ENCODE data around the gene BCL2. TPM values are rescaled to one million over a fixed set of nuclear protein-coding genes. Genes with fewer than 3 reads are reported as not detected.

The BCL2 gene
- total RNA-seq, 1 experiment from 2014 or later: 2.6 TPM

DNA sequence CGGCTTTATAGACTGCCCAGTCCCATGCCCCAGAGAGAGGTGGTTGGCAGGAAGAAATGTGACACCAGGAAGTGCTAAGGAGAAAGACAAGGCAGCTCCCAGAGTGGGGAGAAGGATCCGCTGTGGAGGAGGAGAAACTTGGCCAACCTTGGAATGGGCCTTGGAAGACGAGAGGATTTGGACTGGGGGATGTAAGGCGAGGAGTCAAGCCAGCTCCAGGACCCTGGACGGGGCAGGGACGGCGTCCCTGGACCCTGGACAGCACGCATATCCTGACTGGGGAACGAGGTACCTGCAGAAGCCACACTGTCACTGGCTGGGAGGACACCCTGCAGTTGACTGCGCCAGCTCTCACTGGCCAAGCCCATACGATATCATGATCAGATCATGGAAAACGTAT, 153.4 kb downstream of the BCL2 start (continued):
- no peak for TF ChIP-seq SOX15 (CRISPR knock-in tag; IDR thresholded peaks at IDR 0.05)
- TF ChIP-seq ZNF317 (CRISPR knock-in tag; IDR thresholded peaks at IDR 0.05; ENCODE audit: borderline replicate concordance, low read depth): no peak
- TF ChIP-seq JAZF1 (CRISPR knock-in tag; IDR thresholded peaks at IDR 0.05): no peak

- no peaks in the 10 kb centered on the region for H3K36me3 Mint-ChIP-seq
- CTCF ChIA-PET: no interaction called here
- TF ChIP-seq CDX4 (CRISPR knock-in tag; IDR thresholded peaks at IDR 0.05; ENCODE audit: borderline replicate concordance) (no peak), RELA (CRISPR knock-in tag; IDR thresholded peaks at IDR 0.05; ENCODE audit: borderline replicate concordance) (no peak), ZNF416 (CRISPR knock-in tag; IDR thresholded peaks at IDR 0.05) (no peak), MYBL2 (CRISPR knock-in tag; IDR thresholded peaks at IDR 0.05) (no peak), ZNF671 (CRISPR knock-in tag; IDR thresholded peaks at IDR 0.05) (no peak), ZNF138 (CRISPR knock-in tag; conservative IDR thresholded peaks at IDR 0.05) (no peak), JAZF1 (CRISPR knock-in tag; IDR thresholded peaks at IDR 0.05) (no peak)
- TF ChIP-seq, protein P1, sequence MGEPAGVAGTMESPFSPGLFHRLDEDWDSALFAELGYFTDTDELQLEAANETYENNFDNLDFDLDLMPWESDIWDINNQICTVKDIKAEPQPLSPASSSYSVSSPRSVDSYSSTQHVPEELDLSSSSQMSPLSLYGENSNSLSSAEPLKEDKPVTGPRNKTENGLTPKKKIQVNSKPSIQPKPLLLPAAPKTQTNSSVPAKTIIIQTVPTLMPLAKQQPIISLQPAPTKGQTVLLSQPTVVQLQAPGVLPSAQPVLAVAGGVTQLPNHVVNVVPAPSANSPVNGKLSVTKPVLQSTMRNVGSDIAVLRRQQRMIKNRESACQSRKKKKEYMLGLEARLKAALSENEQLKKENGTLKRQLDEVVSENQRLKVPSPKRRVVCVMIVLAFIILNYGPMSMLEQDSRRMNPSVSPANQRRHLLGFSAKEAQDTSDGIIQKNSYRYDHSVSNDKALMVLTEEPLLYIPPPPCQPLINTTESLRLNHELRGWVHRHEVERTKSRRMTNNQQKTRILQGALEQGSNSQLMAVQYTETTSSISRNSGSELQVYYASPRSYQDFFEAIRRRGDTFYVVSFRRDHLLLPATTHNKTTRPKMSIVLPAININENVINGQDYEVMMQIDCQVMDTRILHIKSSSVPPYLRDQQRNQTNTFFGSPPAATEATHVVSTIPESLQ (CRISPR knock-in tag; IDR thresholded peaks at IDR 0.05): no peak
- TF ChIP-seq, protein P2, sequence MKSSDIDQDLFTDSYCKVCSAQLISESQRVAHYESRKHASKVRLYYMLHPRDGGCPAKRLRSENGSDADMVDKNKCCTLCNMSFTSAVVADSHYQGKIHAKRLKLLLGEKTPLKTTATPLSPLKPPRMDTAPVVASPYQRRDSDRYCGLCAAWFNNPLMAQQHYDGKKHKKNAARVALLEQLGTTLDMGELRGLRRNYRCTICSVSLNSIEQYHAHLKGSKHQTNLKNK (CRISPR knock-in tag; IDR thresholded peaks at IDR 0.05): no peak
Observed at GRCh38 chr18:63164396-63164795, 155.2 kb downstream of the BCL2 start.

DNA sequence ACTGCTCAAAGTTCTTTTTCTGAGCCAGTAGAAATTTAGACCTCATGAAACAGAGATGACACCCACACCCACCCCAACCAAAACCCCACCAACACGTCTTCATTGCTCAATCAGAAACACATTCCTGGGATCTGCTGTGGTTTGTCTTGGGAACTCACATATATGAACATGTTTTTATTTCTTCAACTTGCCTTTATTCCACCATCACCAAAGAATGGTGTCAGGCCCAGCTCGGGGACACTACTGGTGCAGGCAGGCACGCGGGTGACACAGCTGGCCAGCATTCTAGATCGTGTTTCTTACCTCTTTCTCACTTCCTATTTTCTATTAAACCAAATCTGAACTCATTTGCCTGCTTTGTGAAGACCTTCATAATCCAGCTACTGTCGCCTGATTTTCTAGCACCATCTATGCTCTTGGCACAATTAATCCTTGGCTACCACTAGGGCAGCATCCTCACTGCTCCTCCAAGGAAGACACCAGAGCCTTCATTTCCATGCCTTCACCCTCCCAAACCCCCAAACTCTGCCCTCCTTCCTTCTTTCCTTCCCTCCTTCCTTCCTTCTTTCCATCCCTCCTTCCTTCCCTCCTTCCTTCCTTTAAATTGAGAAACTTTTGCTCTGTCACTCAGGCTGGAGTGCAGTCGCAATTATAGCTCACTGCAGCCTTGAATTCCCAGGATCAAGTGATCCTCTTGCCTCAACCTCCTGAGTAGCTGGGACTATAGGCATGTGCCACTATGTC, 157.1 kb downstream of the BCL2 start:
- no peak for TF ChIP-seq ZNF219 (CRISPR knock-in tag; IDR thresholded peaks at IDR 0.05; ENCODE audit: borderline replicate concordance)
- TF ChIP-seq FOXP4 (CRISPR knock-in tag; IDR thresholded peaks at IDR 0.05): no peak
- TF ChIP-seq GTF2I (CRISPR knock-in tag; conservative IDR thresholded peaks at IDR 0.05): no peak
- TF ChIP-seq NR2C2 (CRISPR knock-in tag; IDR thresholded peaks at IDR 0.05): no peak
- TF ChIP-seq EMX1 (CRISPR knock-in tag; IDR thresholded peaks at IDR 0.05): no peak
- no peak for TF ChIP-seq NFATC4 (CRISPR knock-in tag; IDR thresholded peaks at IDR 0.05)
- TF ChIP-seq SOX15 (CRISPR knock-in tag; IDR thresholded peaks at IDR 0.05): no peak
- TF ChIP-seq SMAD3 (CRISPR knock-in tag; IDR thresholded peaks at IDR 0.05; ENCODE audit: borderline replicate concordance): no peak
- no peak for TF ChIP-seq E2F4 (CRISPR knock-in tag; IDR thresholded peaks at IDR 0.05; ENCODE audit: borderline replicate concordance, low read depth)
- Mint-ChIP-seq H3K27me3 (ENCODE audit: low read depth) (no peaks in the 10 kb centered on the region), H3K4me1 (peaks cover 22% of the 10 kb centered on the region), H3K4me3 (no peak overlapping the region), H3K9me3 (no peaks in the 10 kb centered on the region), H3K27ac (no peak overlapping the region), H3K36me3 (no peaks in the 10 kb centered on the region)
- no peak for ATAC-seq
- ChIA-PET POLR2A (interaction anchor here (0.5 kb wide), 1 partner anchor 48 kb away, joined by 3 read pairs; no protein-coding TSS in a partner anchor), CTCF (interaction anchor here (0.6 to 1.5 kb wide), 4 partner anchors 137 to 729 kb away, joined by 3 to 6 read pairs (median 3); no protein-coding TSS in a partner anchor)
- no peak for DNase-seq (ENCODE audit: low spot score)

More at GRCh38 chr18:63164396-63164795, 155.2 kb downstream of the BCL2 start:
- POLR2A ChIA-PET: no interaction called here
- Mint-ChIP-seq H3K4me1 (peaks cover 22% of the 10 kb centered on the region), H3K9me3 (no peaks in the 10 kb centered on the region), H3K27me3 (ENCODE audit: low read depth) (no peaks in the 10 kb centered on the region), H3K4me3 (no peak overlapping the region), H3K27ac (no peak overlapping the region)
- ATAC-seq (no peak), DNase-seq (ENCODE audit: low spot score) (no peak)
